K562 (cell line): ENCODE data around the gene FLAD1. TPM values are rescaled to one million over a fixed set of nuclear protein-coding genes. Genes with fewer than 3 reads are reported as not detected.
A peak's percentile ranks its signal among the peaks of the same experiment; 100 is the strongest.

Experiments
- C11orf30 ChIP-seq: fragments of 450-650 bp; IDR thresholded peaks from 2 replicates; pipeline ENCODE4 v1.6.1; 2016; ENCODE audit warnings: low read depth, mild to moderate bottlenecking
- CHD1 ChIP-seq: fragments of 200-600 bp; sonication (generic); IDR thresholded peaks from one replicate; pipeline ENCODE4 v1.6.1; 2012; ENCODE audit warnings: mild to moderate bottlenecking, moderate library complexity, low read length, inconsistent platforms
- DDX20 ChIP-seq: fragments of 450-650 bp; IDR thresholded peaks from 2 replicates; pipeline ENCODE4 v1.6.1; 2016; ENCODE audit warnings: missing genetic modification characterization, low read depth, mild to moderate bottlenecking, missing compliant biosample characterization, moderate library complexity
- DIDO1 ChIP-seq: fragments of 450-650 bp; IDR thresholded peaks from 2 replicates; pipeline ENCODE4 v1.6.1; 2016; ENCODE audit warnings: low read depth, missing biosample characterization, missing genetic modification characterization
- FOXK2 ChIP-seq, 2 experiments: fragments of 450-650 bp; IDR thresholded peaks in 1 of 2; conservative IDR thresholded peaks in 1 of 2; 2 replicates each; pipeline ENCODE4 v1.6.1; 2016; ENCODE audit warnings: low read depth in 2 of 2, mild to moderate bottlenecking in 1 of 2
- MAZ ChIP-seq, 2 experiments: fragments of 450-650 bp in 1 of 2; sonication (generic) in 1 of 2; formaldehyde crosslinking; IDR thresholded peaks in 1 of 2; conservative IDR thresholded peaks in 1 of 2; 2 replicates each; pipeline versions ENCODE4 v1.4.0 to v1.5.0; 2020; ENCODE audit warnings: mild to moderate bottlenecking in 1 of 2, missing genetic modification reagents in 1 of 2
- MIER1 ChIP-seq: fragments of 450-650 bp; IDR thresholded peaks from 2 replicates; pipeline ENCODE4 v1.6.1; 2016; ENCODE audit warnings: antibody characterized with exemption, mild to moderate bottlenecking, low read depth
- NFE2L1 ChIP-seq: fragments of 450-650 bp; IDR thresholded peaks from 2 replicates; pipeline ENCODE4 v1.6.1; 2016; ENCODE audit warnings: missing genetic modification characterization, low read depth, mild to moderate bottlenecking, missing compliant biosample characterization, moderate library complexity, borderline replicate concordance
- NFYB ChIP-seq: IDR thresholded peaks from 2 replicates; pipeline ENCODE4 v1.6.1; 2011; ENCODE audit warnings: mild to moderate bottlenecking, moderate library complexity; ENCODE audit not compliant: insufficient read length; ENCODE audit errors: extremely low read depth
- RBM14 ChIP-seq: fragments of 200-400 bp; formaldehyde crosslinking; IDR thresholded peaks from 2 replicates; pipeline ENCODE4 v1.6.1; 2018; ENCODE audit warnings: low read depth, mild to moderate bottlenecking, low read length, moderate library complexity, borderline replicate concordance; ENCODE audit not compliant: insufficient read depth
- SRSF3 ChIP-seq: fragments of 200-400 bp; formaldehyde crosslinking; IDR thresholded peaks from 2 replicates; pipeline ENCODE4 v1.6.1; 2016; ENCODE audit warnings: mild to moderate bottlenecking, low read length, moderate library complexity; ENCODE audit not compliant: insufficient read depth
- TBP ChIP-seq: optimal IDR thresholded peaks from 2 replicates; pipeline ENCODE3; 2011; ENCODE audit warnings: low read depth, low read length, improper control_type of control experiment
- TRIM24 ChIP-seq, 2 experiments: fragments of 450-650 bp; IDR thresholded peaks; 2 replicates each; pipeline ENCODE4 v1.6.1; 2016
- ZNF3 ChIP-seq: fragments of 250-450 bp; sonication (Bioruptor Pico); IDR thresholded peaks from 2 replicates; pipeline ENCODE4 v1.5.0; 2021; ENCODE audit warnings: mild to moderate bottlenecking, moderate library complexity
- polyA plus RNA-seq, 8 experiments: library from polyadenylated mRNA; depleted of rRNA in 4 of 8; stranded (reverse) in 5 of 8; unstranded in 3 of 8; fragments of >200 nt; fragmentation: Nextera tagmentation in 2 of 8; fragmentation: Illumina TruSeq in 1 of 8; extraction: Ambion mirVana in 2 of 8; extraction: Trizol in 1 of 8; gene quantifications; 2 replicates each; pipeline versions ENCODE4 v1.2.1 to v1.2.3, GENCODE V29; 2011 to 2014; ENCODE audit warnings: inconsistent platforms in 1 of 8, missing spikeins in 1 of 8
- total RNA-seq, 7 experiments: library from RNA; depleted of rRNA in 6 of 7; stranded (reverse); fragments of >200 nt in 6 of 7; fragmentation: Illumina TruSeq in 2 of 7; extraction: Trizol in 2 of 7; gene quantifications; 2 replicates each; pipeline versions ENCODE4 v1.2.1 to v1.2.3, GENCODE V29; 2011 to 2021; ENCODE audit warnings: low replicate concordance in 1 of 7
- TF ChIP-seq, protein P1 (sequence below): fragments of 250-450 bp; sonication (Bioruptor Pico); IDR thresholded peaks from 2 replicates; pipeline ENCODE4 v1.8.0; 2021; ENCODE audit warnings: borderline replicate concordance, mild to moderate bottlenecking, moderate library complexity; ENCODE audit not compliant: poor library complexity, severe bottlenecking
- TF ChIP-seq, protein P2 (sequence below): fragments of 450-650 bp; formaldehyde crosslinking; IDR thresholded peaks from 2 replicates; pipeline ENCODE4 v1.4.0; 2020; ENCODE audit warnings: mild to moderate bottlenecking, moderate library complexity
- TF ChIP-seq, protein P3 (sequence below): fragments of 150-350 bp; IDR thresholded peaks from 2 replicates; pipeline ENCODE4 v1.6.1; 2014; ENCODE audit warnings: low read depth, mild to moderate bottlenecking, low read length, borderline replicate concordance
- TF ChIP-seq, protein P4 (sequence below): sonication (generic); formaldehyde crosslinking; IDR thresholded peaks from 2 replicates; pipeline ENCODE4 v1.8.0; 2022; ENCODE audit warnings: mild to moderate bottlenecking, low read depth, missing genetic modification reagents

Gene FLAD1
- total and polyA plus RNA-seq, 9 of the 15 experiments (the other 6 are each of a cell fraction or from before 2014, with no cell fraction given): 24.9 to 85.8 (median 67.0) TPM

DNA sequence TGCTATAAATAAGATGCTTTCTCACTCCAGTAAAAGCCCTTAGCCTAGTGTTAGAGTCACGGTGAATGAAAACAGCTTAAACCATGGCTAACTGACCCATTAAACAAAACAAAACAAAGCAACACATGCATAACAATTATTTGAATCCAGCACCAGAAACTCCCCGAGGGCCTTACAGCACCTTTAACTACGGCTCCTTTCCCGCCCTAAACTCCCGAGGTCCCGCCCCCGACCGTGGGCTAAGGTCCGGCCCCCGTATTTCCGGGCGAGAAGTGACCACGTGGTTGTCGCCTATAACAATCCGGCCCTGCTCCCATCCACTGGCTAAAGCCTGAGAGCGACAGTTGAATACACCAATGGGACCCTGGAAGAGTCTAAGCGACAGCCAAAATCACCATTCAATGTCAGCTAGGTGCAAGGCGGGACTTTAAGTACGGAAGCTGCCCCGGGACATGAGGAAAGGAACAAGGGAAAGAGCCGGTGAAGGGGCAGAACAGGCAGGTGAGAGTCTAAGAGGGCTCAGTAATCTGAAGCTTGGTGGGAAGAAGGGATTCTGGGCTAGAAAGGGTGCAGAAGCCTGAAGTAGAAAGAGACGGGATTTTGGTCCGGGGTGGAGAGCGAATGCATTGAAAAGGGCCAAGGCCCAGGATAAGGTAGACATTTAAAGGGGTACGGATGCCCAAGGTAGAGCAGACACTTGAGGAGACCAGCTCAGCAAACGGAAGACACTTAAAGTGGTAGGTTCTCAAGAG is at the start of gene FLAD1 (continued):
- no peak for TF ChIP-seq DDX20 (tag)
- no peak for TF ChIP-seq NFE2L1 (tag)
- TF ChIP-seq MAZ (CRISPR knock-in tag; conservative IDR thresholded peaks at IDR 0.05 in 1 of 2, IDR thresholded peaks at IDR 0.05 in 1 of 2): peak in 1 of 2 experiments; percentile 72; a peak in 3 of 4 replicates
- peak; percentile 65 for TF ChIP-seq DIDO1
- no peak for TF ChIP-seq SRSF3
- peak; percentile 95 to 96 for TF ChIP-seq FOXK2 (conservative IDR thresholded peaks at IDR 0.05 in 1 of 2, IDR thresholded peaks at IDR 0.05 in 1 of 2; ENCODE audit: low read depth in 2 of 2)
- TF ChIP-seq, protein P1, sequence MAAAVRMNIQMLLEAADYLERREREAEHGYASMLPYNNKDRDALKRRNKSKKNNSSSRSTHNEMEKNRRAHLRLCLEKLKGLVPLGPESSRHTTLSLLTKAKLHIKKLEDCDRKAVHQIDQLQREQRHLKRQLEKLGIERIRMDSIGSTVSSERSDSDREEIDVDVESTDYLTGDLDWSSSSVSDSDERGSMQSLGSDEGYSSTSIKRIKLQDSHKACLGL: peak; percentile 25
- TF ChIP-seq C11orf30: peak; percentile 89
- peak; percentile 96 for TF ChIP-seq NFYB
- TF ChIP-seq CHD1: no peak
- TF ChIP-seq, protein P2, sequence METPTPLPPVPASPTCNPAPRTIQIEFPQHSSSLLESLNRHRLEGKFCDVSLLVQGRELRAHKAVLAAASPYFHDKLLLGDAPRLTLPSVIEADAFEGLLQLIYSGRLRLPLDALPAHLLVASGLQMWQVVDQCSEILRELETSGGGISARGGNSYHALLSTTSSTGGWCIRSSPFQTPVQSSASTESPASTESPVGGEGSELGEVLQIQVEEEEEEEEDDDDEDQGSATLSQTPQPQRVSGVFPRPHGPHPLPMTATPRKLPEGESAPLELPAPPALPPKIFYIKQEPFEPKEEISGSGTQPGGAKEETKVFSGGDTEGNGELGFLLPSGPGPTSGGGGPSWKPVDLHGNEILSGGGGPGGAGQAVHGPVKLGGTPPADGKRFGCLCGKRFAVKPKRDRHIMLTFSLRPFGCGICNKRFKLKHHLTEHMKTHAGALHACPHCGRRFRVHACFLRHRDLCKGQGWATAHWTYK (CRISPR knock-in tag): peak; percentile 59; the same call in 1 of the 2 replicates
- TF ChIP-seq ZNF3 (CRISPR knock-in tag): no peak
- peak; percentile 85 for TF ChIP-seq TBP
- TF ChIP-seq, protein P3, sequence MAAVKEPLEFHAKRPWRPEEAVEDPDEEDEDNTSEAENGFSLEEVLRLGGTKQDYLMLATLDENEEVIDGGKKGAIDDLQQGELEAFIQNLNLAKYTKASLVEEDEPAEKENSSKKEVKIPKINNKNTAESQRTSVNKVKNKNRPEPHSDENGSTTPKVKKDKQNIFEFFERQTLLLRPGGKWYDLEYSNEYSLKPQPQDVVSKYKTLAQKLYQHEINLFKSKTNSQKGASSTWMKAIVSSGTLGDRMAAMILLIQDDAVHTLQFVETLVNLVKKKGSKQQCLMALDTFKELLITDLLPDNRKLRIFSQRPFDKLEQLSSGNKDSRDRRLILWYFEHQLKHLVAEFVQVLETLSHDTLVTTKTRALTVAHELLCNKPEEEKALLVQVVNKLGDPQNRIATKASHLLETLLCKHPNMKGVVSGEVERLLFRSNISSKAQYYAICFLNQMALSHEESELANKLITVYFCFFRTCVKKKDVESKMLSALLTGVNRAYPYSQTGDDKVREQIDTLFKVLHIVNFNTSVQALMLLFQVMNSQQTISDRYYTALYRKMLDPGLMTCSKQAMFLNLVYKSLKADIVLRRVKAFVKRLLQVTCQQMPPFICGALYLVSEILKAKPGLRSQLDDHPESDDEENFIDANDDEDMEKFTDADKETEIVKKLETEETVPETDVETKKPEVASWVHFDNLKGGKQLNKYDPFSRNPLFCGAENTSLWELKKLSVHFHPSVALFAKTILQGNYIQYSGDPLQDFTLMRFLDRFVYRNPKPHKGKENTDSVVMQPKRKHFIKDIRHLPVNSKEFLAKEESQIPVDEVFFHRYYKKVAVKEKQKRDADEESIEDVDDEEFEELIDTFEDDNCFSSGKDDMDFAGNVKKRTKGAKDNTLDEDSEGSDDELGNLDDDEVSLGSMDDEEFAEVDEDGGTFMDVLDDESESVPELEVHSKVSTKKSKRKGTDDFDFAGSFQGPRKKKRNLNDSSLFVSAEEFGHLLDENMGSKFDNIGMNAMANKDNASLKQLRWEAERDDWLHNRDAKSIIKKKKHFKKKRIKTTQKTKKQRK: peak; percentile 98
- TF ChIP-seq TRIM24 (IDR thresholded peaks at IDR 0.05): peak in 1 of 2 experiments; percentile 7; a peak in 1 of 4 replicates
- no peak for TF ChIP-seq RBM14
- TF ChIP-seq, protein P4, sequence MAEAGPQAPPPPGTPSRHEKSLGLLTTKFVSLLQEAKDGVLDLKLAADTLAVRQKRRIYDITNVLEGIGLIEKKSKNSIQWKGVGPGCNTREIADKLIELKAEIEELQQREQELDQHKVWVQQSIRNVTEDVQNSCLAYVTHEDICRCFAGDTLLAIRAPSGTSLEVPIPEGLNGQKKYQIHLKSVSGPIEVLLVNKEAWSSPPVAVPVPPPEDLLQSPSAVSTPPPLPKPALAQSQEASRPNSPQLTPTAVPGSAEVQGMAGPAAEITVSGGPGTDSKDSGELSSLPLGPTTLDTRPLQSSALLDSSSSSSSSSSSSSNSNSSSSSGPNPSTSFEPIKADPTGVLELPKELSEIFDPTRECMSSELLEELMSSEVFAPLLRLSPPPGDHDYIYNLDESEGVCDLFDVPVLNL (CRISPR knock-in tag): peak; percentile 85
- TF ChIP-seq MIER1: no peak
